GM10248 (cell line): ENCODE results near the gene YPEL5.

Source experiments
- CTCF ChIA-PET: fragments of 300-600 bp; sonication (Branson Sonifier 250); formaldehyde crosslinking; extraction: SDS; loops from one replicate; lab custom pipeline; 2021; ENCODE audit warnings: antibody characterized with exemption; lab: Yijun Ruan, JAX
- POLR2A ChIA-PET: fragments of 350-650 bp; sonication (Branson Sonifier 250); formaldehyde crosslinking; extraction: SDS; loops from one replicate; lab custom pipeline; 2020; ENCODE audit warnings: antibody characterized with exemption; lab: Yijun Ruan, JAX
- DNase-seq: peaks from one replicate; pipeline ENCODE4 v3.0.0; 2012; ENCODE audit errors: extremely low spot score
- CTCF ChIP-seq: IDR thresholded peaks from 2 replicates; pipeline ENCODE4 v1.5.1; 2012; ENCODE audit warnings: mild to moderate bottlenecking, low read depth; ENCODE audit errors: extremely low read depth, missing control alignments, control extremely low read depth

The YPEL5 gene

GRCh38 chr2:30177956-30178355 is 31.1 kb downstream of the YPEL5 start:
- CTCF ChIA-PET = interaction anchor here (2.2 to 2.4 kb wide), 2 partner anchors 14 to 533 kb away, joined by 9 to 13 read pairs; no protein-coding TSS in a partner anchor
- POLR2A ChIA-PET = no interaction called here
- TF ChIP-seq CTCF = no peak
- DNase-seq = no peak

GRCh38 chr2:30178618-30179434 is 32.0 kb downstream of the YPEL5 start:
- POLR2A ChIA-PET = no interaction called here
- TF ChIP-seq CTCF = no peak
- CTCF ChIA-PET = interaction anchor here (0.9 to 4.1 kb wide), 7 partner anchors 10 to 533 kb away, joined by 3 to 19 read pairs (median 5); no protein-coding TSS in a partner anchor
- DNase-seq = no peak

- POLR2A ChIA-PET = interaction anchor here (0.6 kb wide), 1 partner anchor 51 kb away, joined by 5 read pairs; no protein-coding TSS in a partner anchor
Observed at GRCh38 chr2:30179536-30179935, 32.7 kb downstream of the YPEL5 start.

GRCh38 chr2:30180226-30180625 is 33.4 kb downstream of the YPEL5 start:
- DNase-seq = no peak
- ChIA-PET CTCF (interaction anchor here (1.2 to 4.1 kb wide), 5 partner anchors 12 to 531 kb away, joined by 3 to 19 read pairs (median 5); no protein-coding TSS in a partner anchor), POLR2A (interaction anchor here (0.6 kb wide), 1 partner anchor 51 kb away, joined by 5 read pairs; no protein-coding TSS in a partner anchor)
- TF ChIP-seq CTCF = no peak

More at GRCh38 chr2:30179536-30179935, 32.7 kb downstream of the YPEL5 start:
- CTCF ChIA-PET = interaction anchor here (0.9 to 4.1 kb wide), 5 partner anchors 11 to 532 kb away, joined by 3 to 19 read pairs (median 4); no protein-coding TSS in a partner anchor
- no peak for DNase-seq
- TF ChIP-seq CTCF = no peak

- no peak for TF ChIP-seq CTCF
- POLR2A ChIA-PET = no interaction called here
- CTCF ChIA-PET = interaction anchor here (1.3 to 4.1 kb wide), 4 partner anchors 16 to 530 kb away, joined by 5 to 19 read pairs (median 12); no protein-coding TSS in a partner anchor
- DNase-seq = no peak
Observed at GRCh38 chr2:30181176-30181575, 34.4 kb downstream of the YPEL5 start.

GRCh38 chr2:30184035-30184434 is 37.2 kb downstream of the YPEL5 start:
- CTCF ChIA-PET = interaction anchor here (1.4 to 1.9 kb wide), 4 partner anchors 15 to 528 kb away, joined by 3 to 9 read pairs (median 6); no protein-coding TSS in a partner anchor

More at GRCh38 chr2:30184035-30184434, 37.2 kb downstream of the YPEL5 start:
- POLR2A ChIA-PET = no interaction called here
- no peak for DNase-seq
- no peak for TF ChIP-seq CTCF
